HFF-Myc (cell line): Measurements from ENCODE around the gene FGF10.

ENCODE experiments used
- DNase-seq: peaks from one replicate; pipeline ENCODE4 v3.0.0-alpha.2; 2011; ENCODE audit warnings: low read depth; ENCODE audit errors: extremely low read depth
- H3K4me3 ChIP-seq: replicated peaks from 2 replicates; pipeline ENCODE4 v1.5.1; 2011; ENCODE audit warnings: low read depth, mild to moderate bottlenecking, control low read depth, low read length
- CTCF ChIP-seq: IDR thresholded peaks from 2 replicates; pipeline ENCODE4 v1.5.1; 2012; ENCODE audit warnings: mild to moderate bottlenecking, low read depth, low read length, control low read depth; ENCODE audit errors: missing control alignments

The FGF10 gene

GRCh38 chr5:44257221-44257620 is 132.0 kb downstream of the FGF10 start:
- DNase-seq: no peak
- H3K4me3 ChIP-seq: no peak overlapping the region
- TF ChIP-seq CTCF: no peak
